MM.1S (cell line): Measurements from ENCODE around the gene RNF220.

Experiments used
- DNase-seq: peaks from one replicate; pipeline ENCODE4 v3.0.0-alpha.2; 2015
- H2AFZ ChIP-seq: fragments of 300-600 bp; sonication (generic); 2 replicates; pipeline ENCODE4 v1.6.0; 2016; ENCODE audit warnings: antibody characterized with exemption, low read length
- H3F3A ChIP-seq: fragments of 300-600 bp; sonication (generic); 2 replicates; pipeline ENCODE4 v1.6.1; 2016; ENCODE audit warnings: mild to moderate bottlenecking, antibody characterized with exemption, low read length, moderate library complexity, mixed read lengths; ENCODE audit not compliant: insufficient read depth
- H3K27ac ChIP-seq: fragments of 300-600 bp; sonication (generic); 2 replicates; pipeline ENCODE4 v1.5.1; 2016; ENCODE audit warnings: mild to moderate bottlenecking, low read length
- H3K27me3 ChIP-seq: fragments of 300-600 bp; sonication (generic); replicated peaks from 2 replicates; pipeline ENCODE4 v1.6.0; 2016; ENCODE audit warnings: low read length; ENCODE audit not compliant: insufficient read depth
- H3K36me3 ChIP-seq: fragments of 300-600 bp; sonication (generic); replicated peaks from 2 replicates; pipeline ENCODE4 v1.6.1; 2016; ENCODE audit warnings: mild to moderate bottlenecking, low read length, mixed read lengths; ENCODE audit not compliant: insufficient read depth
- H3K4me1 ChIP-seq: fragments of 300-600 bp; sonication (generic); 2 replicates; pipeline ENCODE4 v1.6.1; 2016; ENCODE audit warnings: low read length, mixed read lengths
- H3K4me2 ChIP-seq: fragments of 300-600 bp; sonication (generic); 2 replicates; pipeline ENCODE4 v1.6.0; 2016; ENCODE audit warnings: low read depth, low read length
- H3K4me3 ChIP-seq: fragments of 300-600 bp; sonication (generic); 2 replicates; pipeline ENCODE4 v1.5.1; 2016; ENCODE audit warnings: low read length, mixed read lengths
- H3K79me2 ChIP-seq: fragments of 300-600 bp; sonication (generic); 2 replicates; pipeline ENCODE4 v1.6.1; 2016; ENCODE audit warnings: mixed run types, low read length, mixed read lengths
- H3K9ac ChIP-seq: fragments of 300-600 bp; sonication (generic); 2 replicates; pipeline ENCODE4 v1.6.1; 2016; ENCODE audit warnings: low read length, mixed read lengths
- H3K9me2 ChIP-seq: fragments of 300-600 bp; sonication (generic); replicated peaks from 2 replicates; pipeline ENCODE4 v1.6.1; 2016; ENCODE audit warnings: mild to moderate bottlenecking, low read length, mixed read lengths; ENCODE audit not compliant: insufficient read depth
- H3K9me3 ChIP-seq: fragments of 300-600 bp; sonication (generic); replicated peaks from 2 replicates; pipeline ENCODE4 v1.6.1; 2016; ENCODE audit warnings: mild to moderate bottlenecking, low read length, mixed read lengths; ENCODE audit not compliant: insufficient read depth
- H4K20me1 ChIP-seq: fragments of 300-600 bp; sonication (generic); 2 replicates; pipeline ENCODE4 v1.6.1; 2016; ENCODE audit warnings: mild to moderate bottlenecking, low read length, moderate library complexity, mixed read lengths; ENCODE audit not compliant: insufficient read depth
- CTCF ChIP-seq: fragments of 300-600 bp; sonication (generic); IDR thresholded peaks from 2 replicates; pipeline ENCODE4 v1.5.1; 2016; ENCODE audit warnings: antibody characterized with exemption, low read length, mixed read lengths
- EZH2 ChIP-seq: fragments of 300-600 bp; sonication (generic); optimal IDR thresholded peaks from 2 replicates; pipeline ENCODE3; 2017; ENCODE audit warnings: low read depth, mild to moderate bottlenecking, antibody characterized with exemption, low read length, mixed read lengths
- EZH2phosphoT487 ChIP-seq: fragments of 300-600 bp; sonication (generic); IDR thresholded peaks from 2 replicates; pipeline ENCODE4 v1.6.1; 2018; ENCODE audit warnings: antibody characterized with exemption, low read length

Gene RNF220

GRCh38 chr1:44650159-44650831 is 245.2 kb downstream of the RNF220 start:
- Histone ChIP-seq H3K9me3 (no peaks in the 10 kb centered on the region), H3K27me3 (no peaks in the 10 kb centered on the region), H3K9me2 (no peaks in the 10 kb centered on the region), H3K36me3 (no peaks in the 10 kb centered on the region), H3K79me2 (no peaks in the 10 kb centered on the region), H3K4me3 (no peak overlapping the region), H3K4me2 (no peak overlapping the region), H3K9ac (no peak overlapping the region), H4K20me1 (no peaks in the 10 kb centered on the region), H3K4me1 (no peaks in the 10 kb centered on the region), H3K27ac (no peak overlapping the region), H3F3A (peaks cover 12% of the 10 kb centered on the region), H2AFZ (no peak overlapping the region)
- DNase-seq, result no peak
- TF ChIP-seq EZH2 (no peak), CTCF (no peak), EZH2phosphoT487 (no peak)

GRCh38 chr1:44651069-44651468 is 246.0 kb downstream of the RNF220 start:
- H3K4me3 ChIP-seq, result no peak overlapping the region
- no peak overlapping the region for H3K4me2 ChIP-seq
- H3K4me1 ChIP-seq, result no peaks in the 10 kb centered on the region
- no peaks in the 10 kb centered on the region for H4K20me1 ChIP-seq
- H3K9me2 ChIP-seq, result no peaks in the 10 kb centered on the region
- H3K36me3 ChIP-seq, result no peaks in the 10 kb centered on the region
- TF ChIP-seq EZH2phosphoT487 (no peak), EZH2 (no peak), CTCF (no peak)
- no peaks in the 10 kb centered on the region for H3K79me2 ChIP-seq
- H3K9ac ChIP-seq, result no peak overlapping the region
- no peaks in the 10 kb centered on the region for H3K27me3 ChIP-seq
- H3K9me3 ChIP-seq, result no peaks in the 10 kb centered on the region
- no peak for DNase-seq
- peaks cover 12% of the 10 kb centered on the region for H3F3A ChIP-seq
- H3K27ac ChIP-seq, result no peak overlapping the region
- no peak overlapping the region for H2AFZ ChIP-seq

- no peaks in the 10 kb centered on the region for H3K9me2 ChIP-seq
- no peaks in the 10 kb centered on the region for H4K20me1 ChIP-seq
Measured at GRCh38 chr1:44652445-44653106, 247.5 kb downstream of the RNF220 start.

More at GRCh38 chr1:44652445-44653106, 247.5 kb downstream of the RNF220 start:
- Histone ChIP-seq H3K79me2 (no peaks in the 10 kb centered on the region), H3K4me2 (no peak overlapping the region), H3K4me3 (no peak overlapping the region), H3K36me3 (no peaks in the 10 kb centered on the region), H3K27me3 (no peaks in the 10 kb centered on the region), H3K9ac (no peak overlapping the region), H3F3A (peaks cover 12% of the 10 kb centered on the region), H3K9me3 (no peaks in the 10 kb centered on the region), H2AFZ (no peak overlapping the region), H3K27ac (no peak overlapping the region), H3K4me1 (no peaks in the 10 kb centered on the region)
- peak; percentile 69 for DNase-seq
- TF ChIP-seq CTCF, result peak; percentile 96
- TF ChIP-seq EZH2, result no peak
